DOHH2 (cell line): ENCODE results near the gene PPP1R26.

Experiments used
- EZH2phosphoT487 ChIP-seq: fragments of 200-600 bp; sonication (generic); IDR thresholded peaks from 2 replicates; pipeline ENCODE4 v1.6.1; 2017; ENCODE audit warnings: borderline replicate concordance, mild to moderate bottlenecking, antibody characterized with exemption, low read length, moderate library complexity, mixed read lengths
- TF ChIP-seq, protein P1 (sequence below): fragments of 200-600 bp; sonication (generic); IDR thresholded peaks from one replicate; pipeline ENCODE4 v1.5.1; 2014; ENCODE audit warnings: antibody characterized with exemption, mild to moderate bottlenecking, low read depth, low read length; ENCODE audit not compliant: poor library complexity, severe bottlenecking

DNA sequence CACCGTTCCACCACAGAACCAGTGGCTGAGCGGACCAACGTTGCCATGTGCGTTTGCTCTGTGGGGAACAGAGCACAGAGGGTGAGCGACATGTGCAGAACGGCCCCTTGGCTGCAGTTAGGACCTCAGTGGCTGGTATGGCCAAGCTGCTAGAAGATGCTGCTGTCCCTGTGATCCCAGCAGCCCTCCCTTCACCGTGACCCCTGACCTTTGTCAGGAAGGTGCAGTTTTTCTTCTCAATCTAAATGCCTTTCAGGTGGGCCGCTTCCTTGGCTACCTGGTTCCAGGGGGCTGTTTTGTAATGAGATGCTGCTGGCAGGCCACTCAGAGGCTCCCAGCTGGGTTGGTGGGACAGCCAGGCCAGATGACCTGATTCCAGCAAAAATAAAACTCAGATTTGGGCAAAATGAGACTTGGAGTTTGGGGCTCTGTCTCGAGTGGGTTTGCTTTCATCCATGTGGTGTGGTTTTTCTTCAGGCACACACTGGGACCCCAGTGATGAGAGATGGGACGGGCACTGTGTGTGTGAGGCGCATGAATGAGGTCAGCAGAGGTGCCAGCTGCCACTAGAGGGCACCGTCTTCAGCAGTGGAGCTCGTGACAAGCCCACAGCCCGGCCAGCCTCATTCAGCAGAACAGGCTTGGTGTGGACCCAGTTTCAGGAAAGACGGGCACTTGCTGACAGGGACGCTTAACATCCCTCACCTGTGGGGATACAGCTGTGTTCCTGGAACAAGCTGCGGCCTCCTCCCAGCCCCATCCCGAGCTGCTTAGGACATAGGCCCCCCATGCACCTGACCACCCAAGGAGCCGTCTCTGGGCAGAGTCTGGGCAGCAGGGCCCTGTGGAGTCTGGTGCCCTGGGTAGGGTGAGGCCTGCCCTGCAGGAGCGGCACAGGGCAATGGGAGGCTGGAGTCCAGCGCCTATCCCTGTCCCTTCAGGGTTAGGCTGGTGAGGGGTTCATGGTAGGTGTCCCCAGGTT, 25.0 kb downstream of the PPP1R26 start:
- TF ChIP-seq, protein P1, sequence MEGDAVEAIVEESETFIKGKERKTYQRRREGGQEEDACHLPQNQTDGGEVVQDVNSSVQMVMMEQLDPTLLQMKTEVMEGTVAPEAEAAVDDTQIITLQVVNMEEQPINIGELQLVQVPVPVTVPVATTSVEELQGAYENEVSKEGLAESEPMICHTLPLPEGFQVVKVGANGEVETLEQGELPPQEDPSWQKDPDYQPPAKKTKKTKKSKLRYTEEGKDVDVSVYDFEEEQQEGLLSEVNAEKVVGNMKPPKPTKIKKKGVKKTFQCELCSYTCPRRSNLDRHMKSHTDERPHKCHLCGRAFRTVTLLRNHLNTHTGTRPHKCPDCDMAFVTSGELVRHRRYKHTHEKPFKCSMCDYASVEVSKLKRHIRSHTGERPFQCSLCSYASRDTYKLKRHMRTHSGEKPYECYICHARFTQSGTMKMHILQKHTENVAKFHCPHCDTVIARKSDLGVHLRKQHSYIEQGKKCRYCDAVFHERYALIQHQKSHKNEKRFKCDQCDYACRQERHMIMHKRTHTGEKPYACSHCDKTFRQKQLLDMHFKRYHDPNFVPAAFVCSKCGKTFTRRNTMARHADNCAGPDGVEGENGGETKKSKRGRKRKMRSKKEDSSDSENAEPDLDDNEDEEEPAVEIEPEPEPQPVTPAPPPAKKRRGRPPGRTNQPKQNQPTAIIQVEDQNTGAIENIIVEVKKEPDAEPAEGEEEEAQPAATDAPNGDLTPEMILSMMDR: peak; percentile 82
- TF ChIP-seq EZH2phosphoT487: no peak
